GM18498 (cell line): ENCODE data around the gene BAHD1.

Source experiments
- ATAC-seq: cut with Tn5 transposase; IDR thresholded peaks from one replicate; pipeline ENCODE4 v1.9.1; 2021; ENCODE audit warnings: mild to moderate bottlenecking, moderate library complexity; ENCODE audit not compliant: unreplicated experiment

BAHD1 gene

DNA sequence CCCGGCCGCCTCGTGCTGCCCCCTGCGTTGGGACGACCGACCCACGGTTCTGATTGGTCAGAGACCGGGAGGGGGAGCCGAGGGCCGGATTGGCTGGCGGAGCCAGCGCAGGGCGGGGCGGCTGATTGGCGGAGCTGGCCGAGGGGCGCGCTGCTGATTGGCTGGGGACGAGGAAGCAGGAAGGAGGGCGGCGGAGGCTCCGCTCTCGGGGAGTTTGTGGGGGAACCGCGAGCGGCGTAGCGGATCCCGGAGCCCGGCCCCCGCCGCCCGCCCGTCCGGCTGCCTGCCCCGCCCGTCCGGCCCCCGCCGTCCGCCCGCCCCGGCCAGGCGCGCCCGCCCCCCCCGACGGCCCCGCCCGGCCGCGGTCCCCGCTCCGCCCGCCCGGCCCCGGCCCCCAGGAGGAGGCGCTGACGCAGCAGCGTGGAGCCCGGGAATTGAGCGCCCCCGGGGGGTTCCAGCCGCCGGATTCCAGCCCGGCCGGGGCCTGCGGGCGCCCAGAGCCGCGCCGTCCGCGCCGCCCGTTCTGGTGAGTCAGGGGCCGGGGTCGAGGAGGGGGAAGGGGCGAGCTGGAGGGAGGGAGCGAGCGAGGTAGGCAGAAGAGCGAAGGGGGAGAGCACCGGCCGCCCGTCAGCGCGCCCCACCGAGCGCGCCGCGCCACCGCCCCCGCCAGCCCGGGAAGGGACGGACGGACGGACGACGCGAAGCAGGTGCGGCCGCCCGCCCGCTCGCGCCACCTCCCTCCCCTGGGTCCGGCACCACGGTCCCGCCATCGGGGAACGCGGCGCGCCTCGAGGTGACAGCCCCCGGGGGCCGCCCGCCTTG, at the start of gene BAHD1:
Gene BAHD1 (plus strand): TSS at position 211 of the 822 bp plus-strand sequence. CDS start 17,512 bp downstream, outside the sequence.
- ATAC-seq, result peak; percentile 90

DNA sequence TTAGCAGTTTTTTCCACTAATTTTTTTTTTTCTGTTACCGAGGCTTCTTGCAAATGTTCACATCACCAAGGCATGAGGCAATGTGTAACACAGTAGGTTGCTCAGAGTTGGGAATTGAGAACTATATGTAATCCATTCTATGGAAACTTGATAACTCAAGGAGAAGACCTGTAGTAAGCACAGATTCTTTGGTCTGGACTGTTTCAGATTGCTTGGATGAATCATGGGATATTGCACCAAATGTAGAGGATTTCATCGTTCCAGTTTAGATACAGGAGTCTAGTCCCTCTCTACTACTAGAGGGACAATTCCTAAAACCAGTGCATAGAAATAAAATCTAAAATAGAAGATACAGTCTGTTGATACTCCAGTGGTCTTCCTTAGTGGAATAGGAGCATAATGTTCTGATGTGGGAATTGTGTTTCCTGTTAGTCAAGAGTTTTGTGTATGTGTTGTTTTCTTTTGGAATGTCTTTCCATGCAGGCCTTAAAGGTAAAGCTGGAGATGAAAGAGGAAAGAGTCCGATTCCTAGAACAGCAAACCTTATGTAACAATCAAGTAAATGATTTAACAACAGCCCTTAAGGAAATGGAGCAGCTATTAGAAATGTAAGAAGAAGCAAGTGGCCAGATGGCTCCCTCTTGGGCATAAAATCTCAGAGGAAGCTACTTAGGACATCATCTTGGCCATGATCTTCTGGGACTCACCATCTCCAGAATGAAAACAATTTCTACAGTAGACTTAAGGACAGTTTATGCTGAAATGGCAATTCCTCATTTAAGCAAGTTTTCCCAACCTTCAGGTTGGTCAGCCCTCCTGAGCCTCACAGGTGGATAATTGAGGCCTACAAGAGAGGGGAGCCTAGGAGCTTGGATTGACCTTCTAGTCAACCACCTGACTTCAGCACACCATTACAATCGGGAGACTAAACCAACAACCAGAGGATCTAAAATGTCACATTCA, 47.5 kb upstream of the BAHD1 start:
- no peak for ATAC-seq

DNA sequence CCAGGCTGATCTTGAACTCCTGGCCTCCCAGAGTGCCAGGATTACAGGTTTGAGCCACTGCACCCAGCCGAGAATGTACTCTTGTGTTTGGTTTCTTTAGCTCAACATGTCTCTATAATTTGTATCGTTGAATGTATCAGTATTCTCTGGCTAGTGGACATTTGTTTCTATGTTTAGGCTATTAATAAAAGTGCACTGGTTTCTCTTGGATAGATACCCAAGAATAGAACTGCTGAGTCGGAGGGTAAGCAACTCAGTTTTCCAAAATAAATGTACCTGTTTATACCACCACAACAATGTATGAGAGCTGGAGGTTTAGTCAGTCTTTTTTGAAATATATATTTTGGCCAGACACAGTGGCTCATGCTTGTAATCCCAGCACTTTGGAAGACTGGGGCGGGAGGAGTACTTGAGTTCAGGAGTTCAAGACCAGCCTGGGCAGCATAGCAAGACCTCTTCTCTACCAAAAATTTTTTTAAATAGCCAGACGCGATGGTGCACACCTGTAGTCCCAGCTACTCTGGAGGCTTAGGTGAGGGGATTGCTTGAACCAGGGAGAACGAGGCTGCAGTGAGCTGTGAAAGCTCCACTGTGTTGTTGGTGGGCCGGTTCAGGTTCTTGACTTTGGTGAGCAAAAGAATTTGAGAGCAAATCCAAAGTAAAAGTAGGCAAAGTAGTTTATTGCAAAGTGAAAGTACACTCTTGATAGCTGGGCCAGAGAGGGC, 42.9 kb upstream of the BAHD1 start:
- ATAC-seq, result no peak

DNA sequence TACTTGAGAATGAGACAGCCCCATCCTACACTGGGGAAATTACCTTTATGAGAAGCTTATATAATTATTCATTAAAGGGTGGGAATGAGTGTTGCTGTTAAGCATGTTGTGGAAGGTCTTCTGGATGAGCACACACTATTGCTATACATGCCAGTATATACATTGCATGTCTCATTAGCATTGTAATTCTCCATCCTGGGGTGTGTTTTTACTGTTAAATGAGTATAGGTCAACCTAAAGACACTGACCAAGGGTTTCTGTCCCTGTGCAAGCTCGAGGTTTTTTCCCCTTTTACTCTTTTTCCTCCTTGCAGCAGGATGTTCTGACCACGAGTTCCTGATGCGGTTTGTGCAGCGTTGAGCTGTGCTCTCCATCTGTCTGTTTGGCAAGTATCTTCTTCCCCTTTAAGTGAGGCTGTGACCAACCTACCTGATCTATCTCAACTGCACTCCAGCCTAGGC, 42.3 kb upstream of the BAHD1 start:
- peak; percentile 71 for ATAC-seq

DNA sequence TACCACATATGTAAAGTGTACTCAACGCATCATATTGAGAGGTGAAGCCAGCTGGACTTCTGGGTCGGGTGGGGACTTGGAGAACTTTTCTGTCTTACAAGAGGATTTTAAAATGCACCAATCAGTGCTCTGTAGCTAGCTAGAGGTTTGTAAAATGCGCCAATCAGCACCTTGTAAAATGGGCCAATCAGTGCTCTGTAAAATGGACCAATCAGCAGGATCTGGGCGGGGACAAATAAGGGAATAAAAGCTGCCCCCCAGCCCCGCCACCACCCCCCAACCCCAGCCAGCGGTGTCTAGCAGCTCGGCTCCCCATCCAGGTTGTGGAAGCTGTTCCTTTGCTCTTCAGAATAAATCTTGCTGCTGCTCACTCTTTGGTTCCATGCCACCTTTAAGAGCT, 41.4 kb upstream of the BAHD1 start:
- no peak for ATAC-seq

DNA sequence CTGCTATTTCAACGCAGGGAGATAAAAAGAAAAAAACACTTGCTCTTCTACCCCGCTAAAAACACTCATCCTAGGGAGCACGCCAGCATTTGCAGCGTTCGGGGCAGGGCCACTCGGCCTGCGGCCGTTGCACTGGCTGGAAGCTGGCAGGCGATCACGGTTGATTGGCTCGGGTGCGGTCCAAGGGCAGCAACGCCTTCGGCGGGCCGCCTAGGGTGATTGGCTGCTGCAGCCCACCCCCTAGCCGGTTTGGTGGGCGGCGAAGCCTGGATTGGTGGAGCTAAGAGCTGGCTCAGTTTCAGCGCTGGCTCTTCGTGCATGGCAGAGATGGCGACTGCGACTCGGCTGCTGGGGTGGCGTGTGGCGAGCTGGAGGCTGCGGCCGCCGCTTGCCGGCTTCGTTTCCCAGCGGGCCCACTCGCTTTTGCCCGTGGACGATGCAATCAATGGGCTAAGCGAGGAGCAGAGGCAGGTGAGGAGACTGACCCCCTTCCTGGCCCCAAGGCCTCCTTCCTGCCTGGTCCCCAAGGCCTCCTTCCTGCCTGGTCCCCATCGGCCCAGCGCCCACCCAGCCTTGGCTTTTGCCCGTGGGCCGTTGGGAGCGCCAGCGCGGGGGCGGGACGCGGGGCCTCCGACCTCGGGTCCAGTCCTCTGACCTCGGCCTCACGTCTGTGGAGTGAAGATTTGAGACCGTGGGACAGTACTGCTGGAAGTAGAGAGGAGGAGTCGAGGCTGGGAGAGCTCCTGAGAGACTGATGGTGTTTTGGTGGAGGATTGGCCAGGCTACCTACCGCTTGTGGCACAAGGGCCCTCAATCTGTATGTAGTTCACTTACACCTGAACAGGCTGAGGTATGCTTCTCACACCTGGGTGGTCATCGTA, 35.0 kb upstream of the BAHD1 start, which contains the start of gene IVD:
Gene IVD (plus strand): TSS at position 295 of the 881 bp plus-strand sequence. CDS start 33 bp downstream, at position 328.
- peak; percentile 94 for ATAC-seq

DNA sequence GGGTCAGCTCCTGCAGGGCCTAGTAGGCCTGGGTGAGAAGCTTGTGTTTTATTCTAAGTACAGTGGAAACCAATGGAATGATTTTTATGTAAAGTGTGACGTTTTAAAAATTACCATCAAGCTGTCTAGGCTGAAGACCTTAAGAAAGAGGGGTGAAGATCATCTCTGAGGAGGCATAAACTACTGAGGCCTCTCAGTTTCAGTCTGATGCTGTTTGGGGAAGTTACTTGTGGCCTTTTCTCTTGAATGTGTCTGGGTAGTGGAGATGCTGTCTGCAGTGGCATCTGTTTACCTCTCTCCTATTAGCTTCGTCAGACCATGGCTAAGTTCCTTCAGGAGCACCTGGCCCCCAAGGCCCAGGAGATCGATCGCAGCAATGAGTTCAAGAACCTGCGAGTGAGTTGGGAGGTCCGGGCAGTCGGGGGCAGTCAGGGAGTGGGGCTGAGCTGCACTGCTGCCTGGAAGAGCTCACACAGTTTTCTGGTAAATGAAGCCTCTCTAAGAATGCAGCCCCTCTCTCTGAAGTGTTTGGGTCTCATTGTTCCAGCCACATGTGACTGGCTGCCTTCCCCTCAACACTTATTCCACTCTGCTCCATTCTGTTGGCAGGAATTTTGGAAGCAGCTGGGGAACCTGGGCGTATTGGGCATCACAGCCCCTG, 33.3 kb upstream of the BAHD1 start:
- ATAC-seq, result no peak

DNA sequence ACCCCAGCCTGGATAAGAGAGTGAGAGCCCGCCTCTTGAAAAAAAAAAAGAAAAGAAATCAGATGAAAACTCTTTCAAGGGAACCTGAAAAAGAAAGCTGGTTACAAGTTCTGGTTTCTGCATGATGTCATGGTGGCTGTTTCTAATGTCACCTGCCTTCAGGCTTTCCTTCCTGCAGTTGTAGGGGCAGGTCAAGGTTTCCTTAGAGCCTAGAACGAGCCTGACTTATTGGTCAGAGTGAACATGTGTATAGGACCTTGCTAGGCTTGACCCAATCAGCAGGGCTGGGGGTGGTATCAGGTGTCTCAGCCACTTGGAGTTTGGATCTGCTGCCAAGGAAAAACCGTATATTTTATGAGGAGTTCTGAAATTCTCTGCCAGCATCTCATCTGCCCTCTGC, 31.4 kb upstream of the BAHD1 start:
- peak; percentile 35 for ATAC-seq

DNA sequence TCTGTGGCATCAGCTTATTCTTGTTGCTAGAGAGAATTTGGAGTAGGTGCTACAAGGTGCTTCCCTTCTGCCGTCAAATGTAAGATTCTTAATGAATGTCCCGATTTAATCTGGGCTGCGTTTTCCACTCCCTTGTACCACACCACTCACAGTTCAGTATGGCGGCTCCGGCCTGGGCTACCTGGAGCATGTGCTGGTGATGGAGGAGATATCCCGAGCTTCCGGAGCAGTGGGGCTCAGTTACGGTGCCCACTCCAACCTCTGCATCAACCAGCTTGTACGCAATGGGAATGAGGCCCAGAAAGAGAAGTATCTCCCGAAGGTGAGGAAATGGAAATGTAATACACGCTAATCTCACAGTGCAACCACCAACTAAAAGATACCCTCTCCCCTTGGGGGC, 30.3 kb upstream of the BAHD1 start:
- no peak for ATAC-seq

DNA sequence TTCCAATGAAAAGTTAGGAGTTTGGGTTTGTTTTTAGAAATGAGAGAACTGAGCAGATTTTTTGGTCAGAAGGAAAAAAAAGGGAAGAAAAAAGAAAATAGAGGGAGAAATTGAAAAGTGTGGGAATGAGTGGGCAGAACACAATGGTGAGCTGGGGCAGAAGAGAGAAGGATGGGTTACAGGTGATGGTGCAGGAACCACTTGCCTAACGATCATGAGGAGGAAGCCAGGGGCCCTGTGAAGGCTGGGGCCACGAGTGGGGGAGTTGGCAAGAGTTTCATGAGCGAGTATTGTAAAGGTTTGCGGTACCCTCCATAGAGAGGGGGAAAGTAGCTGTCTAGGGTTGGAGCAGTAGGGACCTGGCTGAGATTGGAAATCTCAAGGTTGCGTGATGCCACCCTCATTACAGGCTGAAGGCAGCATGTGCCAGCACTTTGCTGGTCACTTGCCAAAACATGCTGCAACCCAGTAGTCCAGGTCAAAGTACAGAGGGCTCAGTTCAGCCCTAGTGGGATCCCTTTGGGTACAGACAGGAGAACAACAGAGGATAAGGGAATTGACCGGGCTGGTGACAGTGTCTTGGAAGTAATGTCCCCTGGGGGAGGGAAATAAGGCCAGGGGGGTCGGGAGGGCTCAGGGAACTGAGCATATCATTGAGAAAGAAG, 28.5 kb upstream of the BAHD1 start:
- ATAC-seq, result no peak

DNA sequence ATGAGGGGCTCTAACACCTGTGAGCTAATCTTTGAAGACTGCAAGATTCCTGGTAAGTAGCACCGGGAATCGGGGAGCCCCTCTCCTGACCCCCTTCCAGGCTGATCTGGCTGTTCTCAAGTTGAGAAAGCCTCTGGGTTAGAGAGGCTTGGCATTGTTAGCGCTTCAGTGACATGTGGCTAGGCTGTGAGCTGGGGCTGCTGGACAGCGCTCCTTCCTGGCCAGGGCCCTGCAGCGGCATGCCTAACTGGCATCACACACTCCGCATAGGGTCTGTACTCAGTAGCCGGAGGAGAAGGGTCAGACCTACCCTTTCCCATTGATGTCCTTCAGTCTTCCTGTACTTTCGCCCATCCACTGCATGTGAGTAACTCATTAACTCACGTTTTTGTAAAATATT, 27.7 kb upstream of the BAHD1 start:
- no peak for ATAC-seq

DNA sequence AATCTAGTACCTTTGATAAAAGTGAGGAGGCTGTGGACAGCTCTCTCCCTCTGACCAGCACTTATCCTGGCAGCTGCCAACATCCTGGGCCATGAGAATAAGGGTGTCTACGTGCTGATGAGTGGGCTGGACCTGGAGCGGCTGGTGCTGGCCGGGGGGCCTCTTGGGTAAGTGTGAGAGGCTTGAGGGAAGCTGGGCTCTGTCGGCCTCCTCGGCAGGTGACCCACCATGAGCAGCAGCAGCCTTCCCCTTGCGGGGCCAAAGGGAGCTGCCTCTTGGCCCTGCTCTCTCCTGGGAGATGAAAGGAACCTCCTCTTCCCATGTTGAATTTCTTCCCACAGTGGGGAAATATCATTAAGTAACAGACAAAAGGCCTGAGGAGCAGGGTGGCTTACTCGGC, 25.9 kb upstream of the BAHD1 start:
- no peak for ATAC-seq

DNA sequence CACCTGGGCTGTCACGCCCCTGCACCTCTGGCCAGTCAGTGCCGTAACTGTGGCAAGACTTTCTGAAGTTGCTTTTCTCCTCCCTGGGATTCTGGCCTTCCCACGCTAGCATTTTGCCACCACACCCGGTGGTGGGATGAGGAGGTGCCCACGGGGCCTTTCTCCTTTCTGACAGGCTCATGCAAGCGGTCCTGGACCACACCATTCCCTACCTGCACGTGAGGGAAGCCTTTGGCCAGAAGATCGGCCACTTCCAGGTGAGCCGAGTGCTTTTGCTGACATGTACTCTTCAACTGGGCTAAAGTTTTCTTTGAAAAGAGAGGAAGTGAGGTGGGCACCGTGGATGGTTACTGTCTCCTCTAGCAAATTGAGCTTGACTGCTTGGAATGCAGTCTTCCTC, 25.5 kb upstream of the BAHD1 start:
- no peak for ATAC-seq

DNA sequence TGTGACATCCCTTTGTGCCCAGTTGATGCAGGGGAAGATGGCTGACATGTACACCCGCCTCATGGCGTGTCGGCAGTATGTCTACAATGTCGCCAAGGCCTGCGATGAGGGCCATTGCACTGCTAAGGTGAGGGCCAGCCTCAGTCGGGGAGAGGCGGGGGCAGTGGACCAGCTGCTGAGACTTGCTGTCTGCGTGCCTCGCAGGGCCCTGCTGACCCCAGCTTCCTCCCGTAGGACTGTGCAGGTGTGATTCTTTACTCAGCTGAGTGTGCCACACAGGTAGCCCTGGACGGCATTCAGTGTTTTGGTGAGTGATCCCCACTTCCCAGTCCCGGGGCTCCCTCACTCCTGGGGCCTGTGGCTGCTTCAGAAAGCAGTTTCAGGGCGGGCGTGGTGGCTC, 24.7 kb upstream of the BAHD1 start:
- no peak for ATAC-seq

DNA sequence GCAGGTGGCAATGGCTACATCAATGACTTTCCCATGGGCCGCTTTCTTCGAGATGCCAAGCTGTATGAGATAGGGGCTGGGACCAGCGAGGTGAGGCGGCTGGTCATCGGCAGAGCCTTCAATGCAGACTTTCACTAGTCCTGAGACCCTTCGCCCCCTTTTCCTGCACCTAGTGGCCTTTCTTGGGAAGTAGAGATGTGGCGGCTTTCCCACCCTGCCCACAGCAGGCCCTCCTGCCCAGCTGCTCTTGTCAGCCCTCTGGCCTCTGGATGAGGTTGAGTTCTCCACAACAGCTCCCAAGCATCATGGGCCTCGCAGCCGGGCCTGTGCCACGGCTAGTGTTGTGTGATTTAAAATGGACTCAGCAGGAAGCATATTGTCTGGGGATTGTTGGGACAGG, 22.6 kb upstream of the BAHD1 start:
- ATAC-seq, result no peak

DNA sequence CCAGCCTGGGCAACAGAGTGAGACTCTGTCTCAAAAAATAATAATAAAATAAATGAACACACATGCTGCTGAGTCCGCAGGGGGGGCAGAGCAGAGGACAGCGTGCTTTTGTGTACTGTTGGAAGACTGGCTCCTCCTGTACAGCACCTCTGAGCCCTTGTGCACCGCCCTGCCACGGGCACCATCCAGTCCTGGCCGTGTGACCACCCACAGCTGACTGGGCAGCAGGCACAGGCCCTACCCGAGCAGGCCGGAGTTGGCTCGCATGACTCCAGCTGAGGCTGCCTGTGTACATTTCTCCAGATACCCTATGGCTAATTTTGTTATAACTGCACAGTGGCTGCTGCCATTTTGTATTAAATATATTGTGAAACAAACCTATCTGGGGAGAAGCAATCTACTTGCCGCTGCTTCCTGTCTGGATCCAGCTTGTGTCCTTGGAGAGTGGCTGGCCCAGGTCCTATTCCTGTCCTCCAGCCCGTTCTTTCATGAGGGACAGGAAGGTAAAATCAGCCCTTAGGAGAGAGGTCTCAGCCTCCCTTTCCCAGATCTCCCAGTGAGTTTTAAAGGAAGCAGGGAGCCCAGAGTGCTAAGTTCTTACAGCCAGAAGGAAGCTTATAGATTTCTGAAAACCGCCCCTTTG, 20.6 kb upstream of the BAHD1 start:
- ATAC-seq, result no peak

DNA sequence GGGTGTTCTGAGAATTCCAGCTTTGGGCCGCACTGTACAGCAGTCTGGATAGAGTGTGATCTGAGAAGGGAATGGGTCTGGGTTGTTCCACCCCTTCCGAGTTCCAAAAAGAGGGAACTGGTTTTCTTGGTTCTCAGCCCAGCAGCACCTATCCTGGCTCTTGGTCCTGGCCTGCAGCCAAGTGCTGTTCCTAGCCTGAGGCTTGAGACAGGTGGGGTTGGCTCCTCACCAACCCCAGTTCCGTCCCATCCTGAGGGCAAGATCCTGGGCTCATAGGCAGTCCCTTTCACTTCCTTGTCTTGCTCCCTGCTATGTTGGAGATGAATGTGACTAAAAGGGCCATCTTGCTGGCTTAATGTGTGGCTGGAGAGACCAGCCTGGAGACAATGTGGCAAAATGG, 20.0 kb upstream of the BAHD1 start:
- no peak for ATAC-seq
